Measurements from ENCODE around the gene IRF6. TPM values are rescaled to one million over a fixed set of nuclear protein-coding genes. Genes with fewer than 3 reads are reported as not detected.

The IRF6 gene
- total RNA-seq, 1 experiment from 2014 or later: 27.3 TPM

DNA sequence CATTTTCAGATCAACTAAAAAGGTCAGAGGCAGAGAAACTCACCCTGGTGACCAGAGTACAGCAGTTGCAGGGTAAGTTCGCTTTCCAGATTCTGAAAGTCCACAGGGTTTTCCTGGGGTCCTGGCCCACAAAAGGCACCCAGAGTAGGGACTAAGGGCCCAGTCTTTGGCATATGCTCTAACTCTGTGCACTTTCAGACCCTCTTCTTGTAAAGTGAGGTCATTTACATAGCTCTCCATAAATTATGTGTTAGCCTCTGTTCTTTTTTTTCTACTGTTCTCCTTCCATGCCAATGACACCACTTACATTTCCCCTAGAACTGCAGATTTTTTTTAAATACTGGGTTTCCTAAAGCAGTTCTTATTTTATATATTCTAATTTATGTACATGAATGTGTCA is 27.8 kb downstream of the IRF6 start:
- no peak overlapping the region for H3K4me3 Mint-ChIP-seq (ENCODE audit: unreplicated experiment)
- Histone ChIP-seq H3K36me3 (ENCODE audit: control insufficient read depth, insufficient read depth, low read length) (no peaks in the 10 kb centered on the region), H3K27me3 (replicated peaks; ENCODE audit: control insufficient read depth, insufficient read depth, low read length) (no peaks in the 10 kb centered on the region), H3K4me1 (peaks cover 28% of the 10 kb centered on the region), H3K4me3 (ENCODE audit: low read depth, low read length) (no peak overlapping the region), H3K9me3 (no peaks in the 10 kb centered on the region)
- intact Hi-C loops (cut with micrococcal nuclease; ENCODE audit: unreplicated experiment): no loop called here
- no peaks in the 10 kb centered on the region for H3K9me3 Mint-ChIP-seq (ENCODE audit: unreplicated experiment)
- H3K36me3 Mint-ChIP-seq (ENCODE audit: insufficient read depth, unreplicated experiment): no peaks in the 10 kb centered on the region
- peaks cover 19% of the 10 kb centered on the region for H3K4me1 Mint-ChIP-seq (ENCODE audit: low read depth, unreplicated experiment)
- H3K27ac Mint-ChIP-seq (ENCODE audit: unreplicated experiment): no peak overlapping the region
- no peaks in the 10 kb centered on the region for H3K27me3 Mint-ChIP-seq (ENCODE audit: insufficient read depth, unreplicated experiment)
- BruUV-seq (replicated peaks): no TSS peak
- POLR2A ChIA-PET: no interaction called here
- CTCF ChIA-PET: no interaction called here
- TF ChIP-seq, protein P1, sequence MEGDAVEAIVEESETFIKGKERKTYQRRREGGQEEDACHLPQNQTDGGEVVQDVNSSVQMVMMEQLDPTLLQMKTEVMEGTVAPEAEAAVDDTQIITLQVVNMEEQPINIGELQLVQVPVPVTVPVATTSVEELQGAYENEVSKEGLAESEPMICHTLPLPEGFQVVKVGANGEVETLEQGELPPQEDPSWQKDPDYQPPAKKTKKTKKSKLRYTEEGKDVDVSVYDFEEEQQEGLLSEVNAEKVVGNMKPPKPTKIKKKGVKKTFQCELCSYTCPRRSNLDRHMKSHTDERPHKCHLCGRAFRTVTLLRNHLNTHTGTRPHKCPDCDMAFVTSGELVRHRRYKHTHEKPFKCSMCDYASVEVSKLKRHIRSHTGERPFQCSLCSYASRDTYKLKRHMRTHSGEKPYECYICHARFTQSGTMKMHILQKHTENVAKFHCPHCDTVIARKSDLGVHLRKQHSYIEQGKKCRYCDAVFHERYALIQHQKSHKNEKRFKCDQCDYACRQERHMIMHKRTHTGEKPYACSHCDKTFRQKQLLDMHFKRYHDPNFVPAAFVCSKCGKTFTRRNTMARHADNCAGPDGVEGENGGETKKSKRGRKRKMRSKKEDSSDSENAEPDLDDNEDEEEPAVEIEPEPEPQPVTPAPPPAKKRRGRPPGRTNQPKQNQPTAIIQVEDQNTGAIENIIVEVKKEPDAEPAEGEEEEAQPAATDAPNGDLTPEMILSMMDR (IDR thresholded peaks at IDR 0.05; ENCODE audit: insufficient read depth in 1 of 2, low read depth in 1 of 2, low read length in 1 of 2, severe bottlenecking in 1 of 2, unreplicated experiment in 1 of 2): no peak
- no peak for DNase-seq

DNA sequence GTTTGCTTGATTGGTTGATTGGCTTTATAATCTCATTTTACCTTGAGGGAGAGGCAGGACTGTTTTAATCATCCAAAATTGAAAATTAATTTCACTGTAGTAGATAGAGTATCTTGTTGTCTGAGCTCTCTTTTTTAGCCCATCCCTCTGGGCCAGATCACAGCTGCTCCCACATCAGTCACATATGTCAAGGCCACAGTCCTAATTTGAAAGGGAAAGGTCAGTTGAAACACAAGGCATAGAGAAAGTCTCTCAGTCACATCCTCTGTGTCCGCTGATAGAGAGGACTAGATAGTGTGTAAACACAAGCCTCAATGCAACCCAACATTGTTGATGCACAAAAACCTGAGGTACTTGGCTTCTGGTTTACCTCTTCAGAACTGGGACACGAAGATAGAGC is 28.4 kb downstream of the IRF6 start:
- no peak overlapping the region for H3K27ac Mint-ChIP-seq (ENCODE audit: unreplicated experiment)
- intact Hi-C loops (cut with micrococcal nuclease; ENCODE audit: unreplicated experiment): no loop called here
- H3K4me1 Mint-ChIP-seq (ENCODE audit: low read depth, unreplicated experiment): peaks cover 17% of the 10 kb centered on the region
- no peaks in the 10 kb centered on the region for H3K36me3 Mint-ChIP-seq (ENCODE audit: insufficient read depth, unreplicated experiment)
- no TSS peak for BruUV-seq (replicated peaks)
- H3K4me1 ChIP-seq: peaks cover 28% of the 10 kb centered on the region
- no peaks in the 10 kb centered on the region for H3K9me3 Mint-ChIP-seq (ENCODE audit: unreplicated experiment)
- POLR2A ChIA-PET: no interaction called here
- H3K4me3 ChIP-seq (ENCODE audit: low read depth, low read length): no peak overlapping the region
- no peaks in the 10 kb centered on the region for H3K27me3 ChIP-seq (replicated peaks; ENCODE audit: control insufficient read depth, insufficient read depth, low read length)
- no peaks in the 10 kb centered on the region for H3K36me3 ChIP-seq (ENCODE audit: control insufficient read depth, insufficient read depth, low read length)
- CTCF ChIA-PET: no interaction called here
- no peaks in the 10 kb centered on the region for H3K27me3 Mint-ChIP-seq (ENCODE audit: insufficient read depth, unreplicated experiment)
- no peak for DNase-seq
- TF ChIP-seq, protein P1 (IDR thresholded peaks at IDR 0.05; ENCODE audit: insufficient read depth in 1 of 2, low read depth in 1 of 2, low read length in 1 of 2, severe bottlenecking in 1 of 2, unreplicated experiment in 1 of 2): no peak
- no peak overlapping the region for H3K4me3 Mint-ChIP-seq (ENCODE audit: unreplicated experiment)
- H3K9me3 ChIP-seq: no peaks in the 10 kb centered on the region

DNA sequence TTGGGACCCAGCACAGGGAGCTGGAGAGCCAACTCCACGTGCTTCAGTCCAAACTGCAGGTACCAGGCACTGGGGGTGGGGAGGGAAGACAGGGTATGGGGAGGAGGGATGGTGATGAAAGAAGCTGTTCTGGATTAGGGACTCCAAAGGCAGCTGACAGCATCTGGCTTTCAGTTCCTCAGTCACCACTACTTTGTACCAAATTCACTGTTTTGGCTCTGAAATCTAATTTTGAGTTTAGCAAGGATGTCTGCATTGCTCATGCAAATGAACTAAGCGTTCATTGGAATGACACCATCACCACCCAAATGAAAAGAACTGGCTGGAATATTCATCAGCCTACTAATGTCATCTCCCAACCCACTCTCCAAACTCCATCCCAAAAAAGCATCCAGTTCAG is 30.3 kb downstream of the IRF6 start:
- no TSS peak for BruUV-seq (replicated peaks)
- TF ChIP-seq, protein P1 (IDR thresholded peaks at IDR 0.05; ENCODE audit: insufficient read depth in 1 of 2, low read depth in 1 of 2, low read length in 1 of 2, severe bottlenecking in 1 of 2, unreplicated experiment in 1 of 2): no peak
- Histone ChIP-seq H3K36me3 (ENCODE audit: control insufficient read depth, insufficient read depth, low read length) (no peaks in the 10 kb centered on the region), H3K4me3 (ENCODE audit: low read depth, low read length) (no peak overlapping the region), H3K4me1 (peaks cover 17% of the 10 kb centered on the region), H3K9me3 (no peaks in the 10 kb centered on the region), H3K27me3 (replicated peaks; ENCODE audit: control insufficient read depth, insufficient read depth, low read length) (no peaks in the 10 kb centered on the region)
- no peak for DNase-seq
- Mint-ChIP-seq H3K4me1 (ENCODE audit: low read depth, unreplicated experiment) (peaks cover 6% of the 10 kb centered on the region), H3K27ac (ENCODE audit: unreplicated experiment) (no peak overlapping the region), H3K36me3 (ENCODE audit: insufficient read depth, unreplicated experiment) (no peaks in the 10 kb centered on the region), H3K9me3 (ENCODE audit: unreplicated experiment) (no peaks in the 10 kb centered on the region), H3K4me3 (ENCODE audit: unreplicated experiment) (no peak overlapping the region), H3K27me3 (ENCODE audit: insufficient read depth, unreplicated experiment) (no peaks in the 10 kb centered on the region)
- intact Hi-C loops (cut with micrococcal nuclease; ENCODE audit: unreplicated experiment): no loop called here
- ChIA-PET CTCF (no interaction called here), POLR2A (no interaction called here)
